Measurements from ENCODE around the gene NOX5. TPM values are rescaled to one million over a fixed set of nuclear protein-coding genes. Genes with fewer than 3 reads are reported as not detected.

The NOX5 gene
- total and polyA plus RNA-seq, 2 of the 4 experiments (the other 2 are of a cell fraction), result 0.07 TPM; not detected in 1

DNA sequence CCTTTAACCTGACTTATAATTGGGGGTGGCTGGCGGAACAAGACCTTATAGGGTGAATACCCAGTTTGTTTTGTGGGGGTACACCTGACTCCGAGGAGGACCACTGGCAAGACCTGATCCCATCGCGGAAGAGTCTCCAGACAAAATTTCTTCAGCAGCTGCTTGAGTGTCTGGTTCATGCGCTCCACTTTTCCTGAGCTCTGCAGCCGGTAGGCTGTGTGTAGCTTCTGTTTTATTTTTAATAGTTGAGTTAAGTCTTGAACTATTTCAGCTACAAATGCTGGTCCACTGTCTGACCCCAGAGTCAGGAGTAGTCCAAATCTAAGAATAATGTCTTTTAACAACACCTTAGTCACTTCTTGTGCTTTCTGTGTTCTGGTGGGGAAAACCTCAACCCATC, 21.2 kb upstream of the NOX5 start:
- no peak overlapping the region for H3K27ac ChIP-seq (ENCODE audit: insufficient read depth, low read length)
- CTCF ChIA-PET, result no interaction called here

More for the DNA sequence above, 21.2 kb upstream of the NOX5 start:
- H2AFZ ChIP-seq (replicated peaks; ENCODE audit: low read length, poor library complexity), result no peak overlapping the region
- intact Hi-C loops (cut with micrococcal nuclease) (no loop called here), dilution Hi-C loops (cut with HindIII; ENCODE audit: low sequenced_read_pairs, unreplicated experiment) (no loop called here), in situ Hi-C loops (cut with MboI; ENCODE audit: low sequenced_read_pairs) (no loop called here)
- no peak overlapping the region for H4K5ac ChIP-seq (ENCODE audit: low read depth, low read length)
- no peak overlapping the region for H3K4ac ChIP-seq (ENCODE audit: low read depth, low read length)
- H4K91ac ChIP-seq (ENCODE audit: insufficient read depth, low read depth, low read length), result no peak overlapping the region
- no peaks in the 10 kb centered on the region for H4K20me1 ChIP-seq (ENCODE audit: insufficient read depth, low read length)
- no peak overlapping the region for H3K56ac ChIP-seq (ENCODE audit: extremely low read depth, insufficient read depth, low read length)
- H2AK9ac ChIP-seq (replicated peaks; ENCODE audit: low read depth, low read length, poor library complexity), result no peak overlapping the region
- H3K79me1 ChIP-seq (ENCODE audit: low read depth in 1 of 2, low read length in 2 of 2), result no peaks in the 10 kb centered on the region
- H3K9me3 ChIP-seq (ENCODE audit: control insufficient read depth, insufficient read depth, low read length), result no peaks in the 10 kb centered on the region
- H2AK5ac ChIP-seq (ENCODE audit: low read depth, low read length), result no peak overlapping the region
- no peak overlapping the region for H3K4me2 ChIP-seq (ENCODE audit: low read depth, low read length)
- POLR2A ChIA-PET (ENCODE audit: unreplicated experiment), result no interaction called here
- no peak overlapping the region for H2BK5ac ChIP-seq (ENCODE audit: low read depth, low read length, poor library complexity, severe bottlenecking)
- no peak for TF ChIP-seq RFX5 (IDR thresholded peaks at IDR 0.05; ENCODE audit: low read depth, low read length)
- TF ChIP-seq FOS (IDR thresholded peaks at IDR 0.05; ENCODE audit: low read depth, low read length), result no peak
- TF ChIP-seq SMC3 (IDR thresholded peaks at IDR 0.05; ENCODE audit: low read depth, low read length), result no peak
- TF ChIP-seq, protein P1, sequence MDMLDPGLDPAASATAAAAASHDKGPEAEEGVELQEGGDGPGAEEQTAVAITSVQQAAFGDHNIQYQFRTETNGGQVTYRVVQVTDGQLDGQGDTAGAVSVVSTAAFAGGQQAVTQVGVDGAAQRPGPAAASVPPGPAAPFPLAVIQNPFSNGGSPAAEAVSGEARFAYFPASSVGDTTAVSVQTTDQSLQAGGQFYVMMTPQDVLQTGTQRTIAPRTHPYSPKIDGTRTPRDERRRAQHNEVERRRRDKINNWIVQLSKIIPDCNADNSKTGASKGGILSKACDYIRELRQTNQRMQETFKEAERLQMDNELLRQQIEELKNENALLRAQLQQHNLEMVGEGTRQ (IDR thresholded peaks at IDR 0.05; ENCODE audit: low read depth, low read length), result no peak
- no peak for TF ChIP-seq NFE2L2 (IDR thresholded peaks at IDR 0.05; ENCODE audit: low read depth, low read length)
- H3K18ac ChIP-seq (ENCODE audit: low read depth, low read length), result no peak overlapping the region
- no peak overlapping the region for H2BK15ac ChIP-seq (ENCODE audit: low read depth, low read length)
- H3K4me3 ChIP-seq (ENCODE audit: insufficient read depth, low read depth, low read length), result no peak overlapping the region
- no peak overlapping the region for H4K8ac ChIP-seq (ENCODE audit: low read depth in 2 of 2, low read length in 2 of 2)
- H3K9ac ChIP-seq (ENCODE audit: low read depth, low read length), result no peak overlapping the region
- H3K9me1 ChIP-seq (ENCODE audit: insufficient read depth, low read length), result no peaks in the 10 kb centered on the region
- H3K23ac ChIP-seq (ENCODE audit: low read depth, low read length), result no peak overlapping the region
- H3K14ac ChIP-seq (replicated peaks; ENCODE audit: low read depth, low read length), result no peak overlapping the region
- WGBS, 2 experiments (ENCODE audit: extremely low coverage in 2 of 2, insufficient read length in 1 of 2), result 100% methylated on average over 2 of the region's 6 CpGs; no CpG with 5 or more reads in 1 of the 2 experiments
- peaks cover 27% of the 10 kb centered on the region for H3K27me3 ChIP-seq (ENCODE audit: control insufficient read depth, insufficient read depth, low read length)
- H2BK120ac ChIP-seq (ENCODE audit: low read depth, low read length), result no peak overlapping the region
- no TSS peak for BruUV-seq (replicated peaks)
- no peak overlapping the region for H2BK20ac ChIP-seq (ENCODE audit: low read depth, low read length)
- no peak for ATAC-seq (ENCODE audit: low read depth)
- DNase-seq, result no peak
- no peaks in the 10 kb centered on the region for H3K36me3 ChIP-seq (ENCODE audit: control insufficient read depth, insufficient read depth, low read length)
- 0 out of 2 replicates have a peak, but pooled peaks cover 1% of the 10 kb centered on the region for H3K4me1 ChIP-seq (ENCODE audit: control insufficient read depth, insufficient read depth, low read length)
